Measurements from ENCODE around the gene MEIS1. TPM values are rescaled to one million over a fixed set of nuclear protein-coding genes. Genes with fewer than 3 reads are reported as not detected.

Gene MEIS1
- total RNA-seq, 1 donor from 2014 or later: not detected

DNA sequence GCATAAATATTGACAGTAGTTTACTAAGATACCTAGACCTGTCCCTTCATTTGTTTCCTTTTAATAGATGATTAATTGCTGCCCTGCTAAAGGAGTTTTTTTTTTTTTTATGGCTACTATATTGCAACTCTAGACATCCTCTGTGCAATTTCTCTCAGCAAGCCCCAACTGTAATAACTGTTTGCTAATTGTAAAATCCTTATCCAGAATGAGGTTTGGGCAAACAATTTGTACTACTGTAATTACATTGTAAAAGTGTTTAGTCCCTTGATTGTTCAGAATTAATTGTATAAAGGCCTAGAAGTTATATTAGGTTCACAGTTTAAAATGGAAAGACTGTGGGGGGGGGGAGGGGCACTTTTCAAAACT lies 3.7 kb upstream of the MEIS1 start:
- intact Hi-C loops (cut with micrococcal nuclease): no loop called here

DNA sequence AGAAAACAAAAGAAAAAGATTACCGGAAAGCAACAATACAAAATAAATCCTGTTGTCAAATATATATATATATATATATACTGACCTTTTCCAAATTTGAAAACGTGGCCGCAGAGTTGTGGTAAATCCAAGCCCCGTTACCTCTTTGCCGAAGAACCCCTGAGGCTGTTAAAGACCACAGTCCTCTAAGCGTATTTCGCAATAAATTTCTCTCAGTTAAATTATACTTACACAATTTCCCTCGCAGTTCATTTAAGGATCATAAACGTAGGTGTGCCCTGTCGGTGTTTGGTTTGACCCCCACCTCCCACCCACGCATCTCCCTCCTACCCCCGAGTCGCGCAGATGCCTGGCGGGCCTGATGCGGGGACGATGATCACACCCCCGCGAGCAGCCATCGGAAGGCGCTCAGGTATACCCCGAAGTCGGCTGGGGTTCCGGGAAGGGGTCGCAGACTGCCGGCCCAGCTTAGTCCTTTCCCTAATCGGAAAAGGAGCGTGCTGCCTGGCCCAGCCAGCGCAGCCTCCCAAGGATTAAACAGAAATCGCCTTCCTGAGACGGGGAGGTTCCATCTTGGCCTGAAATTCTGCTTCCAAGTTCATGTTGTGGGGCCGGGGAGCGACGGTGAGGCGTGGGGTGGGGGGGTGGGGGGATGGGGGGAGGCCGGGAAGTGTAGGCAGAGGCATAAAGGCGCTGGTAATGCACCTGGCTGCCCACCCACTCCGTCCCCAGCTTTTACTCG lies 2.9 kb upstream of the MEIS1 start:
- intact Hi-C loops (cut with micrococcal nuclease): no loop called here

- intact Hi-C loops (cut with micrococcal nuclease): no loop called here
Measured at GRCh38 chr2:66432801-66433694, 1.9 kb upstream of the MEIS1 start.

DNA sequence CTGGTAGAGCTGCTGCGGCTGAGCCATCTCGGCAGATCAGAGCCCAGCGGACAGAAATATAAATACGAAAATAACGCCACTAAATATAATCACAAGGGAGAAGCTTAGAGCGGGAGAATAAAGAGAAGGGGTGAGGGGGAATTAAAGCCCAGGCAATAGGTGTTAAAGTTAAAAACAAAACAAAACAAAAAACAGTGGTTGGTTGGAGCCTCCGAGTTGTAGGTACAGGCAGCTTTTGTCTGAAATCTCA lies 1.3 kb upstream of the MEIS1 start:
- intact Hi-C loops (cut with micrococcal nuclease): no loop called here

DNA sequence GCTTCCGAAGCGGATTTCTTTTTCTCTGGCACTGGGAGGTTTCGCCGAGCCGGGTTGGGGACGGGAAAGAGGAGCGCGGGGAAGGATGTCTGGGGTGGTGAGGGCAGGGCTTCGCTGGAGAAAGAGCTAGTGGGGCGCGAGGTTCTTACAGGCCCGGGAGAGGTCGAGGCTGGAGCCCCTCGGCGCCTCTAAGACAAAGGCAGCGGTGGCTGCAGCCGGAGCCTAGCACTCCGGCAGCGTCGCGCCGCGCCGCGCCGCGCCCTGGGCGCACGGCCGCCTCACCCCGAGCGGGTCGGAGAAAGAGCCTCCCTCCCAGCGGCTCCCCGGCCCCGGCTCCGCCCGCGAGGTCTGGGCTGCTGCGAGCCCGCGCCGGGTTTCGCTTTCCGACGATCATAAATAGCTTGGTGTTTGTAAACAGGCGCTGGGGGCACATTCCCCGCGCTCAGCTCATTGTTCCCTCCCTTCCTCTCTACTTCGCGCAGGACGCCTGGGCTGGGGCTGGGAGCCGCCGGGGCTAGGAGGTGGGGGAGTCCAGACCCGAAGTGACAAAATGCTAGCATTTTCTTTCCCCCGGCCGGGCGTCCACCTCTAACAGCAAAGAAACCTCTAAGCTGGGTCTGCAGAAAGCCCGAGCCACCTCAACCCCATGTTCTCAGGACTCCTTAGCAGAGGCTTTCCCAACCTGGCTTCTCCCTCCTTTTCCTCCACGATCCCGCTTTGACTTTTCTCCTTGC lies 813 bp upstream of the MEIS1 start:
- intact Hi-C loops (cut with micrococcal nuclease): no loop called here

- intact Hi-C loops (cut with micrococcal nuclease): no loop called here
Measured at GRCh38 chr2:66435549-66435875, 587 bp downstream of the MEIS1 start.

GRCh38 chr2:66435963-66436362 lies 1.0 kb downstream of the MEIS1 start:
- intact Hi-C loops (cut with micrococcal nuclease): loop anchor here (2.0 kb wide), 1 partner anchor 147 kb away; no protein-coding TSS in a partner anchor

DNA sequence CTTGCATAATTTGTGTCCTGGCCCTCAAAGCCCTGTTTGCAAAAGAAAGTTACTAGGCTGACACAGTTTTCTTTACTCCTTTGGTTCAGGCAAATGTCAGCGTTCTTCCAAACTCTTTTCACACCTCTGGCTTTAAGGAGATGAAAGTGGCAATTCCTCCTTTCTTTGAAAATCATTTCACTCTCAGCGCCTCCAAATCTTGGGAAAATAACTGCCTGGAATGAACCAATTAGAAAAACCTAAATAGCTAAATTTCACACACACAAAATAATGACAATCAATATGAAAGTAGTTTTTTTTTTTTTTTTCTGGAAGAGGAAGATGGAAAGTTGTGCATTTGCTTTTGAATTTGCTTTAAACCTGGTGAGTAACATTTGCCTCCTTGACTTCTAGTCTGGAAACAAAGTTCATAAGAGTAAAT lies 1.7 kb downstream of the MEIS1 start:
- intact Hi-C loops (cut with micrococcal nuclease): loop anchor here (2.0 kb wide), 1 partner anchor 146 kb away; no protein-coding TSS in a partner anchor

DNA sequence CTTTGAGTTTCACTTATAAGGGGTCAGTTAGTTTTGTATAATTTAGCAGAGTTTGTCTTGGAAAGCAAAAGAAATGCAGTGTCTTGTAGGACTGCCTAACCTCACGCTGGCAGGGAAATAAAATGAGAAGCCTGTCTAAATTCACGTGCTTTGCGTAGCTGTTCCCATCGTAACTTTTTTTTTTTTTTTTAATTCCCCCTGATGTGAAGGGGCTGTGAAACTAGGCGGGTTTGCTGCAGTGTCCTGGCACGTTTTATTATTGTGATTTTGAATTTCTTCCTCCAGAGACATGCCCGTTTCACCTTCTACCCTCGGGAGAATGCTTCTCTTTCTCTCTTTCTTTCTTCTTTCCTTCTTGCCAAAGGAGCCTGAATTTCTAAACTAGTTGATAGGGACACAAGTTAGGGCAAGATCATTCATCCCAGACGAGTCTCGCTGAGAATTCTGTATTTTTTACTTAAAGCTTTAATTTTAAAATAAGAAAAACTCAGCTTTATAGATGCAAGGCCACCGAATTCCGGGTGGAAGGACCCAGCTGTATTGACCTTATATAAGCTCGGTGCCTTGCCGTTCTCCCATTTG lies 2.3 kb downstream of the MEIS1 start:
- intact Hi-C loops (cut with micrococcal nuclease): loop anchor here (2.0 kb wide), 1 partner anchor 146 kb away; no protein-coding TSS in a partner anchor

GRCh38 chr2:66437691-66438497 lies 3.0 kb downstream of the MEIS1 start:
- intact Hi-C loops (cut with micrococcal nuclease): loop anchor here (2.0 kb wide), 1 partner anchor 145 kb away; no protein-coding TSS in a partner anchor

DNA sequence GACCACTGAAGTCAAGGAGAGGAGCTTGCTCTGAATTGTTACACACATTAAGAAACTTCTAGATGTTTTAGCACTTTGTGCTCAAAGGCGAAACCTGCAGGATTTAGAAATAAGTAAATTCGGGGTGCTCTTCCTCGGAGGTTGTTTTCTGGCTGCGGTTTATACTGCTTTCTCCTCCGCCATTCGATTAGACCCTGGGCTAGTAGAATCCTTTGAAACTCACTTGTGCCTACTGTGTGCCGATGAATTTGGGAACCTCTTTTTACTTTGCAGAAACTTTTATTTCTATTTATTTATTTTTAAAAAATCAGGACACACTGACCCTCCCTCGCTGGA lies 3.5 kb downstream of the MEIS1 start:
- intact Hi-C loops (cut with micrococcal nuclease): no loop called here

GRCh38 chr2:66438891-66439811 lies 4.2 kb downstream of the MEIS1 start:
- intact Hi-C loops (cut with micrococcal nuclease): no loop called here

DNA sequence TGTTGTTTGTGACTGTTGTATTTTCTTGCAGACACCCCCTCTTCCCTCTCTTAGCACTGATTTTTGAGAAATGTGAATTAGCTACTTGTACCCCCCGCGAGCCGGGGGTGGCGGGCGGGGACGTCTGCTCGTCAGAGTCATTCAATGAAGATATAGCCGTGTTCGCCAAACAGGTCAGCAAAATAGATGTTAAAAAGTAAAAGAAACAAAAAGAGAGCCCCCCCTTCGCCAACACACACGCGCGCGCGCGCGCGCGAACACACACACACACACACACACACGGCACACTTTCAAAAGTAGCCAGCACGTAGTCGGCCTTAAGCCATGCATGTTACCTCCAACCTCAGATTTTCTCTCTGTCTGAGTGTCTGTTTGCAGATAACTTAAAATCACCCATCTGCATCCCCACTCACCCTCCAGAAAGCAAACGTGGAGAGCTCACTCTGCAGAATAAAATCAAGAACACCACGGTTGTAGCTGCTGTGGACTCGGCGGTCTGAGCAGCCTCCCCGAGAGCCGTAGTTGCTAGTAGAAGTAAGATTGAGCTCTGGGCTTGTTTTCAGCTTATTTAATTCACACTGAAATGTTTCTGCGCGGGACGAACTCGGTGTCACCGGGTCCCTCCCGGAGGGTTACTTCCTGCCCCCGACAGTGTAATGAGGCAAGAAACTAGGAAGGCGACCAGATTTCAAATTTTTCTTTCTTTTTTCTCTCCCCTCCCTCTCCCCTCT lies 5.1 kb downstream of the MEIS1 start:
- intact Hi-C loops (cut with micrococcal nuclease): no loop called here

GRCh38 chr2:66440708-66441497 lies 6.0 kb downstream of the MEIS1 start:
- intact Hi-C loops (cut with micrococcal nuclease): no loop called here

- intact Hi-C loops (cut with micrococcal nuclease): no loop called here
Measured at GRCh38 chr2:66441581-66442320, 6.8 kb downstream of the MEIS1 start.

DNA sequence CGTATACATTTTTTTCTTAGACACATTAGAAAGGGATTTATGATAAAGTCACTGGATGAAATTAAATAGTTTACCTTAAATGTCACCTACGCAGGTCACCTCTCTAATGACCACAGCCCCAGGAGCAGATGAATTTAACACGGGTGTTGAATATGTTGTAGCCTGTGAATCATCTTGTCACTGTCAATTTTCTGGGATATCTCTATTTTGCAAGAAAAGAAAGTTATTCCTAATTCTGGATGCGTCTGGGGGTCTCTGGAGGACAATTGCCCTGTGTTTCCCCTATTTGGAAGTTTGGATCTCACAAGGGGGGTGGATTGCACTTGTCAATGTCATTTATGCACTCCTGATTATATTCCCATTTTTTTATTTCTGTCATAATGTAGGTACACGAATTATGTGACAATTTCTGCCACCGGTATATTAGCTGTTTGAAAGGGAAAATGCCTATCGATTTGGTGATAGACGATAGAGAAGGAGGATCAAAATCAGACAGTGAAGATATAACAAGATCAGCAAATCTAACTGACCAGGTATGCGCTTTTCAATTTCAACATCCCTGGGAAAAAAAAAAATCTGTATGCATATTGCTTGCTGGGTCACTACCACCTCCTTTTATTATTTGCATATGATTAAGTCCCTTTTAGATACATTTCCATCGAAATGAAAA lies 7.7 kb downstream of the MEIS1 start:
- intact Hi-C loops (cut with micrococcal nuclease): no loop called here

All from T-helper 1 cell treated with Interleukin-12 subunit alpha and Interleukin-12 subunit beta and Interleukin-4 antibody, amounts not matched to agents 30 ng/mL and 1 ng/mL, for 36 hours (primary cell).